ENCODE data around the gene POSTN.

POSTN gene

GRCh38 chr13:37598597-37598996 lies at the start of gene POSTN:
POSTN (minus strand) TSS chr13:37598768; CDS start chr13:37598726, 42 bp downstream.
- DNase-seq: no peak

DNA sequence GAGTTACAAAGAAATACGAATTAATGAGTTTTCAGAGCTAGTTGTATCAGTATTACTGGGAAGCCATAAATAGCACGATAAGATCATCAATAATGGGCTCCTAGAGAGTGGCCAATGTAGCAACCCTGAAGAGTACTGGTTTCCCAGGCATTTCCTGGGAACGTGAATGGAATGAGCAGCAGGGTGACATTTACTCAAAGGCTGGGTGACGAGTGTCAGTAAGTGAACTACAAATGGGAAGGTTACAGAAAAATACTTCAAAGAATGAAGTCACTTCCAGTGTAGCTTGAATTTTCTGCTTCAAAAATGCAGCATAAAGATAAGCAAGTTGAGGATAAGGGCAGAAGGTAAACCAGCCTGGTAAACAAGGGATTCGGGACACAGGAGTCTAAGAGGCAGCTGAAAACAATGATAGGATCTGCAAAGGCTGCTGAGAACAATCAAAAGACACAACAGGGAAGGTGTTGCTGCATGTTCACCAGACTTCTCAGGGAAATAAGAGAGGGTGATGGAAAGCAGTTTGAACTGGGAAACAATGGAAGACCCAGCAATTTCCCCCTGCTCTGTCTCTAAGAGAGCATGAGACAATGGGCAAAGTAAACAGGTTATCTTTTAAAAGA lies 48.6 kb upstream of the POSTN start:
- DNase-seq: no peak

DNA sequence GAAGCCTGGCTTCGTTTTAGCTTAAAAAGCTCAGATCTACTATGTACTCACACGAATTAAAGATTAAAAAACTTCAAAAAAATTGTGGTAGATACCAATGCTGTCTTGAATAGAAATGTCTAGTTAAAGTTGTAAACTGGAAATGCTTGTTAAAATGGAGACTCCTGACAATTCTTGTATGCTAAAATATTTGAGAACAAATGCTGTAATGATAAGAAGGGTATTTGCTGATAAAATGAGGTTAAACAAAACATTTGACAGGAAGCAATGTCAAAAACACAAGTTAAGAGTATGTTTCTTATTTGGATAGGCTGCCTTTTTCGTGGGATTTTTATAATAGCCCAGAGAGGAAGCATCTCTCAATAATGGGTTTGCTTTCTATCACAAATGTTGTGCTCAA lies 48.0 kb upstream of the POSTN start:
- no peak for DNase-seq

- no peak for DNase-seq
These were observed 46.7 kb upstream of the POSTN start for GRCh38 chr13:37645181-37645740.

GRCh38 chr13:37641391-37641790 lies 42.8 kb upstream of the POSTN start:
- no peak for DNase-seq

- DNase-seq: no peak
These were observed 41.9 kb upstream of the POSTN start for GRCh38 chr13:37640499-37640898.

- no peak for DNase-seq
These were observed 38.1 kb upstream of the POSTN start for GRCh38 chr13:37636701-37637100.

- DNase-seq: no peak
These were observed 33.7 kb upstream of the POSTN start for GRCh38 chr13:37632294-37632693.

GRCh38 chr13:37627428-37627827 lies 28.9 kb upstream of the POSTN start:
- no peak for DNase-seq

GRCh38 chr13:37621811-37622361 lies 23.3 kb upstream of the POSTN start:
- no peak for DNase-seq

- no peak for DNase-seq
These were observed 20.0 kb upstream of the POSTN start for GRCh38 chr13:37618554-37618953.

DNA sequence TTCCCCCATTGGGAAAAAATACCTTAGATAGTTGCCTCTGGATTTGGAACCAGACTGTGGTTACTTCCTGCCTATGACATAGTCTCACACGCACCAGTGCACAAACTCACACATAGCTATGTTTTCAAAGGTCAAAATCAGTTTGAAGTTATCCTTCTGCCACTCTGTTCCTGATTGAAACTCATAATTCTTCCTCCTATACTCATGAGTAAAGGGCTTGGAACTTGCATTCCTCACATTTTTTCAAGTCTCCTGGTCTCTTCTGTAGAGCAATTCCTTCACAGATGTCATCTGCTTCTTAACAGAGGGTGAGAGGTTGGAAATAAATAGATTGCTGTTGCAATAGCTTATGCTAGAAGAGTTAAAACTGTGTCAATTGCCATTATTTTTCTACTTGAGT lies 18.6 kb upstream of the POSTN start:
- no peak for DNase-seq

DNA sequence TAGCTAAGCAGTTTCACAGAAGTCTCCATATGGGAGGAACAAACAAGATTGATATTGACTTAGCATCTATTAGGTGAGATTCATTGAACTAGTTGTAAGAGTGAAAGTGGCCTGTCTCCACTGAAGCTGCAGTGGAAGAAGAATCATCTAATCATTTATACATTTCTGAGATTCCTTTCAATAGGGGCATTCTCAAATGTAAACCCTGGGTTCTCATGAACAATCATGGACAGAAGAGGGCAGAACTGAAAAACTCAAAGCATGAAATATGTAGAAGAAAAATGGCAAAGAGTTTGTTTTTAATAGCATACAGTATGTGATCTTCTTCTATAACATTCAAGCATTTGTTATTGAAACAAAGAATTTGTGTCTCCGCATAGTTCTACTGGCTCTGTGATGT lies 17.6 kb upstream of the POSTN start:
- DNase-seq: no peak

DNA sequence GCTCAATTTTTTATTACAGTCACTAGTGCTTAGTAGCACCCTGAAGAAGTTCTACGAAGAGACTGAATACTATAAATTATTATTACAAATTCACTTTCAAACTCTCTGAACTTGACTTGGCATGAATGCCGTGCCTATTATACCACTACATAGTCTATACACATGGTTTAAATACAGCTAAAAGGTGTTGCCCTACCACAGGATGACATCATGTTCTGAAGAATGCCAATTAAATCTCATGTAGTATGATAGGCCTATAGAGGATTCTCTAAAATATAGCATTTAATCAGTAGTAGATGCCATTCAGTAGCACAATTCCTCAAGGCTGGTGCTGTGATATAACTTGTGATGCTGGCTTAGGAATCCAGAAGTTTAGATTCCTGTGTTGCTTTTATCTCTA lies 16.7 kb upstream of the POSTN start:
- no peak for DNase-seq

DNA sequence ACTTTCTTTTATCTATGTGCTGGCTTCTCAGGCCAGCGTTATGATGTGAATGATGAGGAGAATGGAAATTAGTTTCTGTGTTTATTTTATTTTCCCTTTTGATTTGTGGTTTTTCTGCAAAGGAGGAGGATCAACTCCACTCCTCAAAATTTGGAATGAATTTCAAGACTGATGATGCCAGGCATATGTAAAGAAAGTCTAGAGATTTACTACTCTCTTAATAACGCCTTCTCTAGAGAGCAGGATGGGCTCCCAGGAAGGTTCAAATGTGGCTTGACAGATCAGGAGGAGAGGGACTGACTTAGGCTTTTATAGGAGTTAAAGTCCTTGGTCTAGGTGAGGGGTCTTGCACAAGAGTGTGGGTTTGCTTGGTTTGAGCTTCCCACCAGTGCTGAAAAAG lies 15.1 kb upstream of the POSTN start:
- DNase-seq: no peak

GRCh38 chr13:37613236-37613635 lies 14.7 kb upstream of the POSTN start:
- no peak for DNase-seq

- no peak for DNase-seq
These were observed 10.3 kb upstream of the POSTN start for GRCh38 chr13:37608750-37609339.

DNA sequence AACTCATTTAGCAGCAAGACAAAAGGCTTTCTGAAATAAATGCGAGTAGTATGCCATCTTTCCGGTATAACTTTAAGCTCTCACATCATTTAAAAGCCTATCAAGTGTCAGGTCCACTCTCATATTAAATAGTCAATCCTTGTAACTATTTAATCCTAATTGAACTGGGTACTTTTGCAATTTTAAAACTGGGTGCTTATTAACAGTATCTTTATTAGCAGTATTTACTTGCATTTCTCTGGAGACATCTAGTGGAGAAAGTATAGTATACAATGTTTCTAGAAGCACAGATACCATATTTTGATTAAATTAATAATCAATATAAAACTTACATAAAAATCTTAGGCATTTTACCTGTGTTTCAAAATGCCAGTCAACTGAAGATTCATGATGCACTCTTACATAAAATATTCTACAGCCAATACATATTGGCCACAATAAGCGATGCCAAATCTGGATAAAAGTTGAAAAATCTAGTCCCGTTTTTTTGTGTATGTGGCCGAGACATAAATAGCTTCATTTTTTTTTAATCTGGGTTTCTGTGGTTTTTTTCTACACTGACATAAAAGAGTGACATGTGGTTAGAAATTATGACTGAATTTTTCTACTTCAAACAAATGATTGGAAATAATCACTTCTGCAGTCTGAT lies 4.3 kb upstream of the POSTN start:
- peak in 1 of 2 experiments; percentile 17 for DNase-seq

- DNase-seq: no peak
These were observed 3.3 kb upstream of the POSTN start for GRCh38 chr13:37601648-37602440.

DNA sequence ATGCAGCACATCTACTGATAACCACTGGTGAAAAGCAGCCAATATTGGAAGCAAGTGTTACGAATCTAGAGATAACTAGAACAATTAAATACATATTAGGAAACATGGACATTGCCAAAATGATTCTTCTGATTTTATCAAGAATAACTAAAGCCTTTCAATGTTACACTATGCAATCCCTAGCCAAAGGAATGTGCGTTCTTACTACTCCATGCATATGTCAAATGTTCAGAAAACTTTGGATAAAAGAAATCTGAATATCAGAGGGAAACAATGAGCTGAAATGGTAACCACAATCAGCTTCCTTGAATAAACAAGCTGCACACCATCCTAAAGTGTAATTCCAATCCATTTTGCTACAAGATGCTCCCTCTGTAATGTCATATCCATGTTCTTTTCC lies 951 bp upstream of the POSTN start:
- no peak for DNase-seq

GRCh38 chr13:37597477-37598025 lies 1.0 kb downstream of the POSTN start:
- DNase-seq: no peak

DNA sequence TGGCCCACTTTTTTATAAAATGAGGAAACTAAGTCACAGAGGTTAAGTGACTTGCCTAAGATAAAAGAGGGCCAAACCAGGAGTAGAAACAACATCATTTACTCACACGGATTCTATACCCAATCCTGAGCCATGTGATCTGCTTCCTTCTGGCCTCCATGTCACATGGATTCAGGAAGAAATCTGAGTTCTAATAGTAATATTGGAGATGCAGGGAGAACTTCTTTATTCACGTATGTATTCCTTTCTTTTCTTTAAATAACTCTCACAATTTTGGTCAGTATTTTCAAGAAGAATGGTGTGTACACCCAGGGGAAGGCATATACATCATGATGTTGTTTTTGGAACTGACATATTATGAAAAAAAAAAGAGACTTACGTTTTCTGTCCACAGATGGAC lies 1.8 kb downstream of the POSTN start:
- no peak for DNase-seq

DNA sequence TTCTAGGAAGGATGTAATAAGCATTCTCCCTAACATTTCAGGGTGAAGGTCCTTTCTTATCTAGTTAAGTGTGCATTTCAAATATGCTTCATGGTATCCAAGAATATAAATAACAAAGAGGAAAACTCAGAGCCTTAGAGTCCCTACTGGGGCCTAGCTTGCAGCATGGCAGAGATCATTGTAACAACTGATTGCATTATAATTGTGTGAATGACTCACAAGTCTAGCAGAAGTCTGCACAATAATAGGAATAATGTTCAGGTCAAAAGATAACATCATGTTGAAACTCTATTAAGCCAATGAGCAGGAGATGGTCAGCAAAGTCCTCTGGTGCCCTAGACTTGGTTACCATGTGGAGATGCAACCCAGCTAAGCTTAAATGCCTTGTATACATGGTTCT lies 3.4 kb downstream of the POSTN start:
- DNase-seq: no peak
